HCT116 (cell line): ENCODE measurements around the gene COA1. TPM values are rescaled to one million over a fixed set of nuclear protein-coding genes. Genes with fewer than 3 reads are reported as not detected.
A peak's percentile ranks its signal among the peaks of the same experiment; 100 is the strongest.

Experiments used
- ATAC-seq: fragments of 200-7000 bp; cut with Tn5 transposase; 2 replicates; pipeline ENCODE4 v1.9.1; 2020; ENCODE audit warnings: mild to moderate bottlenecking, moderate library complexity
- BruUV-seq: library from RNA; stranded (reverse); fragments of 400-500 nt; replicated peaks from 2 replicates; lab custom pipeline; 2021; lab: Mats Ljungman, UMichigan
- CTCF ChIA-PET: fragments of 300-600 bp; sonication (Branson Sonifier 250); formaldehyde crosslinking; loops from one replicate; lab custom pipeline; 2021; ENCODE audit warnings: antibody characterized with exemption; lab: Charles Lee
- POLR2A ChIA-PET: fragments of 300-600, 350-600 bp; sonication (Branson Sonifier 250); formaldehyde crosslinking; loops from one replicate; lab custom pipeline; 2021; ENCODE audit warnings: antibody characterized with exemption; lab: Charles Lee
- RAD21 ChIA-PET, 2 experiments: fragments of 300-600 bp; sonication (Branson Sonifier 250); formaldehyde crosslinking; loops; one replicate each; lab custom pipeline; 2023; ENCODE audit warnings: low total read pairs in 2 of 2; ENCODE audit not compliant: uncharacterized antibody in 2 of 2, unreplicated experiment in 2 of 2, low non-redundant PET in 1 of 2; lab: Charles Lee
- DNase-seq: peaks from one replicate; pipeline ENCODE4 v3.0.0-alpha.2; 2010; ENCODE audit warnings: low read depth, low spot score
- H2AFZ ChIP-seq: fragments of 200-600 bp; shearing (Covaris generic), sonication (generic); 2 replicates; pipeline ENCODE4 v1.6.1; 2017; ENCODE audit warnings: low read depth, mixed run types, mixed read lengths, antibody characterized with exemption, low read length; ENCODE audit not compliant: poor library complexity, severe bottlenecking
- H3K27ac ChIP-seq: 2 replicates; pipeline ENCODE4 v1.5.1; 2012; ENCODE audit warnings: low read depth, low read length
- H3K27me3 ChIP-seq: fragments of 200-600 bp; sonication (generic); 2 replicates; pipeline ENCODE4 v1.6.1; 2016; ENCODE audit warnings: mixed run types, low read length, mixed read lengths; ENCODE audit not compliant: insufficient read depth
- H3K36me3 ChIP-seq, 2 experiments: fragments of 200-500 bp in 1 of 2; fragments of 200-600 bp in 1 of 2; sonication (Bioruptor generic) in 1 of 2; sonication (generic) in 1 of 2; 2 replicates each; pipeline versions ENCODE4 v1.5.1 to v1.6.1; 2014 to 2016; ENCODE audit warnings: low read length in 2 of 2, inconsistent platforms in 1 of 2, mixed read lengths in 1 of 2, mixed run types in 1 of 2; ENCODE audit not compliant: insufficient read depth in 2 of 2, control insufficient read depth in 1 of 2
- H3K4me1 ChIP-seq, 2 experiments: fragments of 200-600 bp in 1 of 2; sonication (generic) in 1 of 2; 2 replicates each; pipeline versions ENCODE4 v1.5.1 to v1.6.1; 2012 to 2017; ENCODE audit warnings: low read length in 2 of 2, inconsistent platforms in 1 of 2, mild to moderate bottlenecking in 1 of 2, mixed read lengths in 1 of 2, mixed run types in 1 of 2, moderate library complexity in 1 of 2; ENCODE audit not compliant: insufficient read depth in 2 of 2, control insufficient read depth in 1 of 2
- H3K4me2 ChIP-seq: fragments of 200-600 bp; sonication (generic); 2 replicates; pipeline ENCODE4 v1.6.1; 2017; ENCODE audit warnings: mixed run types, low read length, mixed read lengths
- H3K4me3 ChIP-seq, 2 experiments: fragments of 200-600 bp in 1 of 2; sonication (generic) in 1 of 2; replicated peaks in 1 of 2; 2 replicates each; pipeline ENCODE4 v1.5.1; 2011 to 2016; ENCODE audit warnings: low read length in 2 of 2, control low read depth in 1 of 2, low read depth in 1 of 2, mild to moderate bottlenecking in 1 of 2, mixed read lengths in 1 of 2, mixed run types in 1 of 2
- H3K79me2 ChIP-seq: fragments of 200-600 bp; sonication (generic); 2 replicates; pipeline ENCODE4 v1.6.1; 2017; ENCODE audit warnings: mild to moderate bottlenecking, mixed run types, low read length, moderate library complexity, mixed read lengths; ENCODE audit not compliant: insufficient read depth
- H3K9ac ChIP-seq: fragments of 200-600 bp; sonication (generic); 2 replicates; pipeline ENCODE4 v1.6.1; 2016; ENCODE audit warnings: low read length, mixed read lengths
- H3K9me2 ChIP-seq: fragments of 200-600 bp; sonication (generic), shearing (Covaris generic); 2 replicates; pipeline ENCODE4 v1.6.1; 2017; ENCODE audit warnings: mixed run types, mild to moderate bottlenecking, moderate library complexity; ENCODE audit not compliant: insufficient read depth
- H3K9me3 ChIP-seq, 2 experiments: fragments of 200-500 bp in 1 of 2; fragments of 200-600 bp in 1 of 2; sonication (Bioruptor generic) in 1 of 2; sonication (generic) in 1 of 2; 2 replicates each; pipeline ENCODE4 v1.6.1; 2014 to 2017; ENCODE audit warnings: low read length in 2 of 2, mixed read lengths in 2 of 2, inconsistent platforms in 1 of 2, low read depth in 1 of 2, mild to moderate bottlenecking in 1 of 2, mixed run types in 1 of 2, moderate library complexity in 1 of 2; ENCODE audit not compliant: control insufficient read depth in 1 of 2, insufficient read depth in 1 of 2
- H4K20me1 ChIP-seq: fragments of 200-600 bp; sonication (generic), shearing (Covaris generic); 2 replicates; pipeline ENCODE4 v1.6.1; 2017; ENCODE audit warnings: mixed run types, mild to moderate bottlenecking, moderate library complexity; ENCODE audit not compliant: insufficient read depth
- CEBPB ChIP-seq: IDR thresholded peaks from 2 replicates; pipeline ENCODE4 v1.6.1; 2012; ENCODE audit warnings: low read depth
- EGR1 ChIP-seq: IDR thresholded peaks from 2 replicates; pipeline ENCODE4 v1.6.1; 2012; ENCODE audit warnings: low read depth
- EZH2 ChIP-seq: fragments of 200-600 bp; sonication (generic); IDR thresholded peaks from 2 replicates; pipeline ENCODE4 v1.6.1; 2017; ENCODE audit warnings: antibody characterized with exemption, mixed run types
- EZH2phosphoT487 ChIP-seq: fragments of 200-600 bp; IDR thresholded peaks from 2 replicates; pipeline ENCODE4 v1.6.1; 2018; ENCODE audit warnings: antibody characterized with exemption, borderline replicate concordance
- JUND ChIP-seq: IDR thresholded peaks from 2 replicates; pipeline ENCODE4 v1.6.1; 2012
- POLR2AphosphoS5 ChIP-seq: IDR thresholded peaks from 2 replicates; pipeline ENCODE4 v1.6.1; 2011; ENCODE audit warnings: mild to moderate bottlenecking, low read depth, low read length, moderate library complexity
- TCF7L2 ChIP-seq: IDR thresholded peaks from 2 replicates; pipeline ENCODE4 v1.7.0; 2011; ENCODE audit warnings: borderline replicate concordance, inconsistent platforms; ENCODE audit not compliant: insufficient read depth, insufficient read length; ENCODE audit errors: extremely low read depth
- YY1 ChIP-seq: IDR thresholded peaks from 2 replicates; pipeline ENCODE4 v1.6.1; 2011; ENCODE audit warnings: low read length, low read depth, moderate library complexity, mild to moderate bottlenecking; ENCODE audit not compliant: insufficient replicate concordance; ENCODE audit errors: extremely low read depth
- ZFX ChIP-seq: fragments of 450-650 bp; IDR thresholded peaks from 2 replicates; pipeline ENCODE4 v1.6.1; 2017
- intact Hi-C: fragments of 100-400 bp; cut with micrococcal nuclease; formaldehyde crosslinking; loops from 2 replicates; pipeline ENCODE4 v1.10.0; 2022
- total RNA-seq: library from RNA; stranded (reverse); gene quantifications from one replicate; pipeline ENCODE4 v1.2.1, GENCODE V29; 2021; ENCODE audit not compliant: unreplicated experiment
- TF ChIP-seq, protein P1 (sequence below): IDR thresholded peaks from 2 replicates; pipeline ENCODE4 v1.6.1; 2012; ENCODE audit warnings: low read depth
- TF ChIP-seq, protein P2 (sequence below): IDR thresholded peaks from 2 replicates; pipeline ENCODE4 v1.6.1; 2012
- TF ChIP-seq, protein P3 (sequence below): IDR thresholded peaks from 2 replicates; pipeline ENCODE4 v1.6.1; 2012

Gene COA1
- total RNA-seq, 1 experiment from 2014 or later: 78.5 TPM

DNA sequence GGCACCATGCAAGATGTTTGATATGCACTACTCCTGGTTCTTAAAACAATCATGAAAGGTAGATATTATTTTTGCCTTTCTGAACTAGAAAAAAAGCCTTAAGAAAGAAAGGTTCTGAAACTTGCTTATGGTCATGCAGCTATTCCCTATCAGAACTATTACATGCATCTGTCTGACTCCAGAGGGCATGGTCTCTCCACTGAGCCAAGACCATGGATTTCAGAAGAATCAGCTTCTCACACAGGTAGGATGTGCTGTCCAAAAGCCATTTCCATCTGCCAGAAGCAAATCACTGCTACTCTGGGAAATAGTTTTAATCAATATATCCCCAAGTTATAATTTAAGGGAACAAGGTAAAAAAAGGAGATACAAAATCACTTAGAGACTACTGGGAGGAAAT is 77.0 kb downstream of the COA1 start (continued):
- TF ChIP-seq, protein P1, sequence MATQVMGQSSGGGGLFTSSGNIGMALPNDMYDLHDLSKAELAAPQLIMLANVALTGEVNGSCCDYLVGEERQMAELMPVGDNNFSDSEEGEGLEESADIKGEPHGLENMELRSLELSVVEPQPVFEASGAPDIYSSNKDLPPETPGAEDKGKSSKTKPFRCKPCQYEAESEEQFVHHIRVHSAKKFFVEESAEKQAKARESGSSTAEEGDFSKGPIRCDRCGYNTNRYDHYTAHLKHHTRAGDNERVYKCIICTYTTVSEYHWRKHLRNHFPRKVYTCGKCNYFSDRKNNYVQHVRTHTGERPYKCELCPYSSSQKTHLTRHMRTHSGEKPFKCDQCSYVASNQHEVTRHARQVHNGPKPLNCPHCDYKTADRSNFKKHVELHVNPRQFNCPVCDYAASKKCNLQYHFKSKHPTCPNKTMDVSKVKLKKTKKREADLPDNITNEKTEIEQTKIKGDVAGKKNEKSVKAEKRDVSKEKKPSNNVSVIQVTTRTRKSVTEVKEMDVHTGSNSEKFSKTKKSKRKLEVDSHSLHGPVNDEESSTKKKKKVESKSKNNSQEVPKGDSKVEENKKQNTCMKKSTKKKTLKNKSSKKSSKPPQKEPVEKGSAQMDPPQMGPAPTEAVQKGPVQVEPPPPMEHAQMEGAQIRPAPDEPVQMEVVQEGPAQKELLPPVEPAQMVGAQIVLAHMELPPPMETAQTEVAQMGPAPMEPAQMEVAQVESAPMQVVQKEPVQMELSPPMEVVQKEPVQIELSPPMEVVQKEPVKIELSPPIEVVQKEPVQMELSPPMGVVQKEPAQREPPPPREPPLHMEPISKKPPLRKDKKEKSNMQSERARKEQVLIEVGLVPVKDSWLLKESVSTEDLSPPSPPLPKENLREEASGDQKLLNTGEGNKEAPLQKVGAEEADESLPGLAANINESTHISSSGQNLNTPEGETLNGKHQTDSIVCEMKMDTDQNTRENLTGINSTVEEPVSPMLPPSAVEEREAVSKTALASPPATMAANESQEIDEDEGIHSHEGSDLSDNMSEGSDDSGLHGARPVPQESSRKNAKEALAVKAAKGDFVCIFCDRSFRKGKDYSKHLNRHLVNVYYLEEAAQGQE: no peak
- TF ChIP-seq, protein P2, sequence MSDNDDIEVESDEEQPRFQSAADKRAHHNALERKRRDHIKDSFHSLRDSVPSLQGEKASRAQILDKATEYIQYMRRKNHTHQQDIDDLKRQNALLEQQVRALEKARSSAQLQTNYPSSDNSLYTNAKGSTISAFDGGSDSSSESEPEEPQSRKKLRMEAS: no peak

DNA sequence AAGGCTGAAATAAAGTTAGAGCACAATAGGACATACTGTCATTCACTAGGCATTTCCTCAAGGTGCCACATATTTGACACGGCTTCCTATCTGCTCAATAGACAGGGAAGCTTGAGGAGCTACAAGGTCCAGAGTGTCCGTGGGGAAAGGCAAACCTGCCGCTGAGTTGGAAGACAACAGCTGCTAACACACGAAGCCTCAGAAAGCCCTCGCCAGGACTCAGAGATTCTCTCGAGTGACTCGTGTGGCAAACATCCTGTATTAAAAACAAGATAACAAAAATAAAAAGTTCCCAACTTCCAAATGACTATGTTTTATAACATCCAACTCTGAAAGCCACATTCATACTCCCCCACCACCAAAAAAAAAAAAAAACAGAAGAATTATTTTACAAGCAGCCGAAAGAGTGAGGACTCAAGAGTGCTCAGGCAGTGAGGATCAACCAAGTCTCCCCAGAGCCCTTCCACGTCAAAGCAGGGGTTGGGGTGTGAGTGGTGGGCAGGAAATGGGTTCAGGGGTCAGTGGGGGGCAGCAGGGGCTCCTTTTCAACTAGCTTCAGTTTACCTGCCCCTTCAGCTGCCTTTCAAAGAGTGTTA is 78.8 kb downstream of the COA1 start:
- H4K20me1 ChIP-seq: no peaks in the 10 kb centered on the region; the same call in 1 of the 2 replicates
- no TSS peak for BruUV-seq
- CTCF ChIA-PET: interaction anchor here (1.0 to 1.5 kb wide), 3 partner anchors 11 to 68 kb away, joined by 3 to 4 read pairs (median 3); no protein-coding TSS in a partner anchor
- POLR2A ChIA-PET: no interaction called here
- no peak overlapping the region for H3K4me3 ChIP-seq
- RAD21 ChIA-PET: no interaction called here
- peaks cover 55 to 65% of the 10 kb centered on the region in 2 experiments for H3K4me1 ChIP-seq
- H3K9ac ChIP-seq: peak overlapping the region; percentile 31
- ATAC-seq (no peak), DNase-seq (no peak)
- peaks cover 0 to 15% of the 10 kb centered on the region in 2 experiments; a peak in 1 of 4 replicates for H3K36me3 ChIP-seq
- no peaks in the 10 kb centered on the region for H3K27me3 ChIP-seq
- peak overlapping the region; percentile 71 for H3K4me2 ChIP-seq
- H3K9me2 ChIP-seq: no peaks in the 10 kb centered on the region
- intact Hi-C loops: no loop called here
- no peak overlapping the region for H2AFZ ChIP-seq
- no peak for TF ChIP-seq EGR1
- TF ChIP-seq TCF7L2: no peak
- TF ChIP-seq, protein P3, sequence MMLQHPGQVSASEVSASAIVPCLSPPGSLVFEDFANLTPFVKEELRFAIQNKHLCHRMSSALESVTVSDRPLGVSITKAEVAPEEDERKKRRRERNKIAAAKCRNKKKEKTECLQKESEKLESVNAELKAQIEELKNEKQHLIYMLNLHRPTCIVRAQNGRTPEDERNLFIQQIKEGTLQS: no peak
- TF ChIP-seq YY1: no peak
- no peak for TF ChIP-seq EZH2
- TF ChIP-seq JUND: no peak
- TF ChIP-seq, protein P2: no peak
- TF ChIP-seq POLR2AphosphoS5: no peak
- TF ChIP-seq ZFX: no peak
- TF ChIP-seq CEBPB: no peak
- TF ChIP-seq EZH2phosphoT487: no peak
- H3K27ac ChIP-seq: 0 out of 2 replicates have a peak overlapping the region, but pooled peaks have one; percentile 38
- H3K79me2 ChIP-seq: peaks cover 85% of the 10 kb centered on the region
- no peaks in the 10 kb centered on the region for H3K9me3 ChIP-seq
